H1 (cell line): Measurements from ENCODE around the gene INAFM2. TPM values are rescaled to one million over a fixed set of nuclear protein-coding genes. Genes with fewer than 3 reads are reported as not detected.

Source experiments
- BCL11A ChIP-seq, 2 experiments: IDR thresholded peaks; one replicate each; pipeline ENCODE4 v1.6.1; 2011; ENCODE audit warnings: low read depth in 2 of 2, low read length in 2 of 2, mild to moderate bottlenecking in 2 of 2
- CBX5 ChIP-seq: fragments of 300-800, 300-1000 bp; sonication (generic); IDR thresholded peaks from 2 replicates; pipeline ENCODE4 v1.7.1; 2016; ENCODE audit warnings: antibody characterized with exemption, low read length, low read depth
- EP300 ChIP-seq, 2 experiments: IDR thresholded peaks; 1 replicate in 1 of 2; 2 replicates in 1 of 2; pipeline ENCODE4 v1.6.1; 2011 to 2012; ENCODE audit warnings: low read depth in 2 of 2, low read length in 2 of 2, mild to moderate bottlenecking in 2 of 2, borderline replicate concordance in 1 of 2, inconsistent platforms in 1 of 2, moderate library complexity in 1 of 2
- SAP30 ChIP-seq: fragments of 300-600 bp; sonication (generic); IDR thresholded peaks from 2 replicates; pipeline ENCODE4 v1.7.1; 2012; ENCODE audit warnings: low read length, moderate library complexity, mild to moderate bottlenecking, inconsistent platforms; ENCODE audit not compliant: insufficient read depth, insufficient replicate concordance
- polyA plus RNA-seq, 7 experiments: library from polyadenylated mRNA; depleted of rRNA in 3 of 7; stranded (reverse) in 5 of 7; unstranded in 2 of 7; fragments of >200 nt in 5 of 7; fragments of 200-250 nt in 2 of 7; gene quantifications; 1 replicate in 5 of 7; 2 replicates in 1 of 7; 4 replicates in 1 of 7; pipeline versions ENCODE4 v1.2.1 to v1.2.3, GENCODE V29; 2011 to 2013; ENCODE audit warnings: missing spikeins in 2 of 7, mixed read lengths in 2 of 7
- total RNA-seq: library from RNA; stranded (reverse); fragmentation: NEBNext Ultra II Directional; extraction: Animal tissue kit (Norgen Biotek cat#: 25700); gene quantifications from 2 replicates; pipeline ENCODE4 v1.2.1, GENCODE V29; 2021

Gene INAFM2
- total and polyA plus RNA-seq, 2 of the 8 experiments (the other 6 are each of a cell fraction or from before 2014, with no cell fraction given) = 15.3 to 35.1 TPM

DNA sequence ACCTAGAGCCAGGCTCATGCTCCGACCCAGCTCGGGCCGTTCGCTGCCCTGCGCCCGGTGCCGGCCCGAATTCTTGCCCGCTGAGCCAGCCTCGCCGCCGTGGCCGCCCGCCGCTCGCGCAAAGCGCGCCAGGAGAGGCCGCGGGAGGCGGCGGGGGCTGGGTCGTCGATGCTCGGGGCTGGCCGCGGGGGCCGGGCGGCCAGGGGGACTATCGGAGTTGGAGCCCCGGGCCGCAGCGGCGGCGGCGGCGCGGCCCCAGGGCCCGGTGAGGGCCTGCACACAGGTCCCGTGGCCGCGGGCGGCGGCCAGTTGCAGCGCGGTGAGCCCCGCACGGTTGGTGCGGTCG is 41.7 kb upstream of the INAFM2 start (continued):
- TF ChIP-seq BCL11A (IDR thresholded peaks at IDR 0.05; ENCODE audit: low read depth in 2 of 2, low read length in 2 of 2) (no peak), CBX5 (no peak), SAP30 (no peak), EP300 (IDR thresholded peaks at IDR 0.05; ENCODE audit: borderline replicate concordance in 1 of 2, low read depth in 2 of 2, low read length in 2 of 2) (no peak)
